GM18498 (cell line): ENCODE data around the gene ALOX5AP.
A peak's percentile ranks its signal among the peaks of the same experiment; 100 is the strongest.

ENCODE experiments used
- ATAC-seq: cut with Tn5 transposase; IDR thresholded peaks from one replicate; pipeline ENCODE4 v1.9.1; 2021; ENCODE audit warnings: mild to moderate bottlenecking, moderate library complexity; ENCODE audit not compliant: unreplicated experiment

Gene ALOX5AP

DNA sequence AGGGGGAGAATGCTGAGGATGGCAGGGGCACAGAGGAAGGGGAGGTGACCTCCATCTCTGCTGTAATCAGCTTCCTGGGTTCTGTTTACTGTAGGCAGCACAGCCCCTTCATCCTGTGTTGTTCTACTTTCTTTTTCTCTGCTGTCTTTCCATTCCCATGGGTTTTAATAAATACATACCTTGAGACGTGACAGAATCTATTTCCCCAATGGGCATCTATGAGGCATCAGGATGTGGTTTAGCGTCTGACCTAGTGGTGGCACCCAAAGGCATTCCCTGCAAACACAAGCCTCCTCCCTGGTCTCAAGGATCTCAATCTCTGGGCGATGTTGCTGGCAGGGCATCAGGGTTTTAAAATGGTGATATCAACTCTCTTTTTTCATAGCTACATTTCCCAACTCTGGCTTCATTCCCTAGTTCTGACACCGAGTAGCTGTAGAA, 60.8 kb downstream of the ALOX5AP start:
- no peak for ATAC-seq

- no peak for ATAC-seq
Observed at GRCh38 chr13:30796631-30797601, 61.6 kb downstream of the ALOX5AP start.

- no peak for ATAC-seq
Observed at GRCh38 chr13:30797847-30798535, 62.6 kb downstream of the ALOX5AP start.

DNA sequence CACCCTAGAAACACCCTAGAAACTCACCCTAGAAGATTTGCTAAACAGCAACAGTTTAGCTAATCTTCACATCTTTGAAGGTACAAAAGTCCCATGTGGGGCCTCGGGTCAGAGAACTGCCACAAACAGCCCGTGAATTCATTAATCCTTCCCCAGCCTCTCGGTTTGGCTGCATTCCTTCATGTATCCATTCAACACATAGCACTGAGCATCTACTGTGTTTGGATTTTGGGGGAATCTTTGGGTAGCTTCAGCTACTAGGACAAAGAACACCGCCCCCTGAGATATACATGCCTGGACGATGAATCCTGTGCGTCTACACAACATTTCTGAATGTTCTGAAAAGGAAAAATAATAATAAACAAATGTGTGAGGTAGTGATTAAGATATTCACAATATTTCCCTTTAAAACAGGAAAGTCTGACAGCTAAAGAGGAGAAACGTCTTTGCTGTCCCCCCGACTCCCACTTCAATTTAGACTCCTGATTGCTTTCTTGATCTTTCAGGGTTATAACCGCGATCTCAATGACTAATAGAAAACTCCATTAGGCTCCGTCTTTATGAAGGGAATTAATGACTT, 63.5 kb downstream of the ALOX5AP start:
- no peak for ATAC-seq

- no peak for ATAC-seq
Observed at GRCh38 chr13:30799356-30799824, 64.0 kb downstream of the ALOX5AP start.

GRCh38 chr13:30800107-30800506, 64.8 kb downstream of the ALOX5AP start:
- ATAC-seq = no peak

- ATAC-seq = peak; percentile 13
Observed at GRCh38 chr13:30802501-30802900, 67.2 kb downstream of the ALOX5AP start.

DNA sequence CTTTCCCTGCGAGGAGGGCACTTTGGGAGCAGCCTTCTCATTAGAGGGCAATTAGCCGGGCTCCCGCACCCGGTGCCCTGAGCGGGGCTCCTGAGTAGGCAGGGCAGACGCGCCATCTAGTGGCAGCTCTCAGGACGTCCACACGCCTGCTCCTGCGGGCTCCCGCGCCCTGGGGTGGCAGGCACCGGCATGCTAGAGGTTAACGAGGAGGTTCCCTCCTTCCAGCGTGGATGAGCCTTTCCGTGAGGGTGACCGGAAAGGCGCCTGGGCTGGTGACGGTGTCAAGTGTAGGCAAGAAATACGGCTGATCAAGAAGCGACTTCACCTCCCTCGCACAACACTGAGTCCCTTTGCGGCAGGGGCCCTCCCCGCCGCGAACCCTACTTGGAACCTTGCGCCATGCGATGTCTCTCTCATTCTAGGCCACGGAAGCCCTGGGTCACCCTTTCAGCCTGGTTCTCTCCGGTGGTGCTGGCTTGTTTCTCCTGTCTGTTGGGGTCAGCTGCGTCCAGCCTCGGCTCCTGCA, 67.7 kb downstream of the ALOX5AP start:
- peak; percentile 93 for ATAC-seq

DNA sequence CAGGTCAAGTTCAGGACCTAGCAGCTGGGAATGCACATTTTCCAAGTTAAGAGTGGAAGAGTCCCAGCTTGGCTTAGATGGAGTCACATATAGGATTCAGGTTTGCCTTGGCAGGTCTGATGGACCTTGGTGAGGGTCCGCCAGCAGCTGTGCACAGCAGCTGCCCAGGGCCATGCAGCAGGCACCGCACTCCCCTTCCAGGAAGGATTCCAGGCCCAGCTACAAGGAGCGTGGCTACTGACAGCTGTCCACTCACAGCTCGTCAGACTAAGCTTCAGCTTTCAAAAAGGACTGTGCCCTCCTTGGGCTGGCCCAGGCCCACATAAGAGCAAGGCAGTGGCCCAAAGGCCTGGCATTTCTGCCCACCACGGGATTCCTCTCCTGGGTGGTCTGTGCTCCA, 68.4 kb downstream of the ALOX5AP start:
- ATAC-seq = no peak

- no peak for ATAC-seq
Observed at GRCh38 chr13:30804474-30804873, 69.1 kb downstream of the ALOX5AP start.

- no peak for ATAC-seq
Observed at GRCh38 chr13:30805132-30805537, 69.8 kb downstream of the ALOX5AP start.

- ATAC-seq = no peak
Observed at GRCh38 chr13:30805603-30806011, 70.3 kb downstream of the ALOX5AP start.

DNA sequence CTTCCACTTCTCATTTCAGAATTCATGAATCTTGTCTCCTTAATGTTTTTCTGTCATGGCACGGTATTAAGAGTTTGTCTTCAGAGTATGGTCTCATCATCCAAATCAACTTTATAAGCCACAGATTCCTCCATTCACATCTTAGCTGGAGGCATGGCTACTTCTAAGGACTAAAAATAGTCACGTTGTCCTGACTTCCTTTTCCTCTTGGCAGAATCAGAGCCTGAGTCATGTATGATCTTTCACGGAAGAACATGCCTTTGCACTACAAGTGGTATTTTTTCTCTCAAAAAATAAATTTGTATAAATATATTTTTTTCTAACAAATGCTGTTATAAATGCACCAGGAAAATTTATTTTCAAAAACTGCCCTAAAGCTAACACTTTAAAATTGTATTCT, 71.4 kb downstream of the ALOX5AP start:
- ATAC-seq = no peak

GRCh38 chr13:30807392-30807791, 72.0 kb downstream of the ALOX5AP start:
- no peak for ATAC-seq

- ATAC-seq = no peak
Observed at GRCh38 chr13:30808600-30808999, 73.3 kb downstream of the ALOX5AP start.

GRCh38 chr13:30809787-30810186, 74.4 kb downstream of the ALOX5AP start:
- no peak for ATAC-seq

- no peak for ATAC-seq
Observed at GRCh38 chr13:30810261-30810701, 74.9 kb downstream of the ALOX5AP start.

DNA sequence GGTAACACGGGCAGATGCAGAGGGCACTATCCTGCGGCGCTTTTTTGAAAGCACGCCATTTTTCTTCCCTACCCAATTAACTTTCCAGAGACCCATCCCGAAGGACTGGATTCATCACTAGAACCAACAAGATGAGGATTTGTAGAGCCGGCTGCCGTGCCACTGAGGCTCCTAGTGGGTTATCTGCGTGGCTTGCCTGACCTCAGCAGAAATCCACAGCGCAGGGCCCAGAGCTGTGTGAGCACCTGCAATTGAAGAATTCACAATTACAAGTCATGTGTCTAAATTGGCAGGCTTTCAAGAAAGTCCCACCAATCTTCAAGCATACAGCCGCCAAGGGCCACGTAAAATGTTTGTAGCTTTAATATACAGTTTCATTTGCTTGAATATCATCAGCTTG, 75.5 kb downstream of the ALOX5AP start:
- ATAC-seq = no peak
